ENCODE measurements around the gene FAM53B. TPM values are rescaled to one million over a fixed set of nuclear protein-coding genes. Genes with fewer than 3 reads are reported as not detected.

FAM53B gene
- total RNA-seq, 1 donor from 2014 or later: 9.2 TPM

DNA sequence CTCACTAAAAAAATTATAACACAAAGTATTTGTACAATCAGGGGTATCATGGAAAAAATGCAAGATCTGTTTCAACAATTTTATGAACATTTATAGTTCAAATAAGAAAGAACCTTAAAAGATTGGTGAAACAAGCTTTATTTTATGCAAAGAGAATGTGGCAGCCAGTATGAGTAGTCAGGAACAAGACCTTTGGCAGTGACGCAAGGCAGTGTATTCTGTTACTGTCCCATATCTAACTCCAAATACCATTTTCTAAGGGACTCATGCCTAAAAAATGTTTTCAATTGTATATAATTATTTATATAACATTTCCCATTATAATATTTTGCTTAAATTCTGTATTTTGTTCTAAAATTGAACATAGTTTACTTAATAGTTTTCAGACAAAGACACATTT, 19.1 kb upstream of the FAM53B start:
- TF ChIP-seq, protein P1, sequence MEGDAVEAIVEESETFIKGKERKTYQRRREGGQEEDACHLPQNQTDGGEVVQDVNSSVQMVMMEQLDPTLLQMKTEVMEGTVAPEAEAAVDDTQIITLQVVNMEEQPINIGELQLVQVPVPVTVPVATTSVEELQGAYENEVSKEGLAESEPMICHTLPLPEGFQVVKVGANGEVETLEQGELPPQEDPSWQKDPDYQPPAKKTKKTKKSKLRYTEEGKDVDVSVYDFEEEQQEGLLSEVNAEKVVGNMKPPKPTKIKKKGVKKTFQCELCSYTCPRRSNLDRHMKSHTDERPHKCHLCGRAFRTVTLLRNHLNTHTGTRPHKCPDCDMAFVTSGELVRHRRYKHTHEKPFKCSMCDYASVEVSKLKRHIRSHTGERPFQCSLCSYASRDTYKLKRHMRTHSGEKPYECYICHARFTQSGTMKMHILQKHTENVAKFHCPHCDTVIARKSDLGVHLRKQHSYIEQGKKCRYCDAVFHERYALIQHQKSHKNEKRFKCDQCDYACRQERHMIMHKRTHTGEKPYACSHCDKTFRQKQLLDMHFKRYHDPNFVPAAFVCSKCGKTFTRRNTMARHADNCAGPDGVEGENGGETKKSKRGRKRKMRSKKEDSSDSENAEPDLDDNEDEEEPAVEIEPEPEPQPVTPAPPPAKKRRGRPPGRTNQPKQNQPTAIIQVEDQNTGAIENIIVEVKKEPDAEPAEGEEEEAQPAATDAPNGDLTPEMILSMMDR (conservative IDR thresholded peaks at IDR 0.05; ENCODE audit: low read depth, low read length): no peak
- no peak for DNase-seq (ENCODE audit: low read depth)

DNA sequence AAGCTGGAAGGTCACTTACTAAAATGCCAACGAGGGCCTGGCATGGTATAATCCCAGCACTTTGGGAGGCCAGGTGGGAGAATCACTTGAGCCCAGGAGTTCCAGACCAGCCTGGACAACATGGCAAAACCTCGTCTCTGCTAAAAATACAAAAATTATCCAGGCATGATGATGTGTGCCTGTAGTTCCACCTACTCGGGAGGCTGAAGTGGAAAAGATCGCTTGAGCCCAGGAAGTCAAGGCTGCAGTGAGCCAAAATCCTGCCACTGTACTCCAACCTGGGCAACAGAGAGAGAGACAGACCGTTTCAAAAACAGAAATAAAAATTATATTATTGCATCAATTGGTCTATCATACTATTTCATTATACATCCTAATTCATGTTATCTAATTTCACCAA, 18.1 kb upstream of the FAM53B start:
- DNase-seq (ENCODE audit: low read depth): no peak
- TF ChIP-seq, protein P1 (conservative IDR thresholded peaks at IDR 0.05; ENCODE audit: low read depth, low read length): no peak
- H3K4me3 ChIP-seq (ENCODE audit: low read depth, low read length): no peak overlapping the region

More for the DNA sequence above, 19.1 kb upstream of the FAM53B start:
- no peak overlapping the region for H3K4me3 ChIP-seq (ENCODE audit: low read depth, low read length)

DNA sequence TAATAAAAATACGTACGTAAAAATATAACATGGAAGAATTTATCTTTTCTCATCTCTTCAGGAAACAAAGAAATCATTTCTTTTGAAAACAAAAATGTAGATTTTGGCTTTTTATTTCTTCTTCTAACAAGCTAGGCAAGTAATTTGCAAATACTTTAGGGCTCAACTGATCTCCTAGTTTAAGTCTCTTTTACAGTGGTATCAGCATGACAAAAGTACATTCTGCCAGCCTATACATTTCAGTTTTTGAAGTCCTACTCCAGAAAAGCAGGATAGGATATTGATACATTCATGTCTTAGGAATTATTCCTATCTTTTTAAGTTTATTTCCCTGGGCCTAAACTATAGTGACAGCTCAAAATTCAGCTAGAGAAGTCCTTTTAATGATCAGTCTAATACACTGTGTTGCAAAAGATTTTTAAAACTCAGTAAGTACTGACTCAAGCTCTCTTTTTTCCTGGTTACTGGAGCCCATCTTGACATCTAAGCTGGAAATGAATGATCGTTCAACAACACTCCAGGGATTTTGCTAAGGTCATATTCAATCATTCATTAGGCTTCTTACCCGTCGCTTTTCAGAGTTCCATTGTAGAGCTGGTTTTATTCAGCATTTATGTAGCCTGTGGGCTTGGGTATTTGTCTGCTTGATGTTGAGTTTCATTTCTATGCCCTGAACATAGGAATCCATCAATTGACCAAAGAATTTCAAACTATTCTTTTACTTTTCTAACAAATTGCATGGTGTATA, 12.2 kb upstream of the FAM53B start:
- no peak overlapping the region for H3K4me3 ChIP-seq (ENCODE audit: low read depth, low read length)
- TF ChIP-seq, protein P1 (conservative IDR thresholded peaks at IDR 0.05; ENCODE audit: low read depth, low read length): no peak
- DNase-seq (ENCODE audit: low read depth): no peak

DNA sequence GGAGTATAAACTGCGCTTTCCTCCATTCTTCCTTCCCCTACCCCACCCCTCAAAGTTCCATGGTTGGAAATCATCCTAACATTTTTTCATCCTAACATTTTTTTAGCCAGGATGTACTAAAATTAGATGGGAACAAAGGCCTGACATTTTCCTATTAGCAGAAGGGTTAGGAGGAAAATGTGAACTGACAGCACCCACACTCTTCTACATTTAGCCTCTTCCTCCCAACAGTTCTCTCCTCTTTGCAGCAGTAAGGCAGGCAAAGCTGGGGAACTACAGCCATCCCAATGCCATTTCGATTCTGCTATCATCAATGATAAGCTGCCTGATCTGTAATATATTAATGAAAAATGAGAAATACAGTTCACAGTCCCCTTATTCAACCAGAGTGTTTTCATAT, 11.4 kb upstream of the FAM53B start:
- no peak for DNase-seq (ENCODE audit: low read depth)
- TF ChIP-seq, protein P1 (conservative IDR thresholded peaks at IDR 0.05; ENCODE audit: low read depth, low read length): no peak
- no peak overlapping the region for H3K4me3 ChIP-seq (ENCODE audit: low read depth, low read length)

DNA sequence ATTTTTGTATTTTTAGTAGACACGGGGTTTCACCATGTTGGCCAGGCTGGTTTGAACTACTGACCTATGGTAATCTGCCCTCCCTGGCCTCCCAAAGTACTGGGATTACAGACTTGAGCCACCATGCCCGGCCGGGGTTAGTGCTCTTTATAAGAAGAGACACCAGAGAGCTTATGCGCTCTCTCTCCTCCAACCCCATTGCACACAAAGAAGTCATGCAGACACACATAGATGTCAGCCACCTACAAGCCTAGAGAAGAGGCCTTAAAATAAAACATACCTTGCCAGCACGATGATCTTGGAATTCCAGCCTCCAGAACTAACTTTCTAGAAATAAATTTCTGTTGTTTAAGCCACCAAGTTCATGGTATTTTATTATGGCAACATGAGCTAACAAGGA, 10.0 kb upstream of the FAM53B start:
- no peak for DNase-seq (ENCODE audit: low read depth)
- no peak overlapping the region for H3K4me3 ChIP-seq (ENCODE audit: low read depth, low read length)
- TF ChIP-seq, protein P1 (conservative IDR thresholded peaks at IDR 0.05; ENCODE audit: low read depth, low read length): no peak

DNA sequence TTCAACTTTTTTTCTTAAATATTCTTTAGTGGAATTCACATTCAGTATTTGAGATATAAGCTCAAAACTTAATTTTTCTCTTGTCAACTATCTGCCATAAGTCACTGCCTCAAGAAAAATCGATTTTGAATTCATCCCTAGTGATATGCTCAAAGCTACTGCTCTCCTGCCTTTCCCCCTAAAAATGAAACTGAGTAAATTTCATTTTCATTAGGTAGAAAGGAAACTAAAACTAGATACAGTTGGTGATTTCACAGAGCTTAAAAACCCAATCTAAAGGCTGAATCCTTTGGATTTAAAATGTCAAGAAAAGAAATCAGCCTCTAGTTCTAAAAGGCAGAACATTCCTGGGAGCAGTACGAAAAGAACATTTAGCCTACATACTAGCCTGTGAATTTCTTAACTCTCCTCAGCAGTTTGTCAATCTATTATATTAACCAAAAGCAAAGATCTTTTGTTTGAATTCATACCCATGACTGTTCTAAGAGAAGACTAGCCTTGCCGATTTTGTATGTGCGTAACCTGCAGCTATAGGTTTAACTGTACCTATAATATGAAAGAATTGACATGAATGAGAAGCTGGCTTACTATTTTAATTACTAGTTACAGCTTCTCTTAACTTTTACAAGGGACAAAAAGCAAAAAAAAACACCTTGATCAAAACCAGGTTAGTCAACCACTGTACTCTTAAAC, 4.9 kb upstream of the FAM53B start:
- TF ChIP-seq, protein P1 (conservative IDR thresholded peaks at IDR 0.05; ENCODE audit: low read depth, low read length): no peak
- no peak overlapping the region for H3K4me3 ChIP-seq (ENCODE audit: low read depth, low read length)
- no peak for DNase-seq (ENCODE audit: low read depth)
